Kidney (tissue), 14 donors: ENCODE results near the gene GIPC3. TPM values are rescaled to one million over a fixed set of nuclear protein-coding genes. Genes with fewer than 3 reads are reported as not detected.

ENCODE experiments used
- DNase-seq, 5 donors: peaks; one replicate each; pipeline ENCODE4 v3.0.0-alpha.2; 2013 to 2020
- FAIRE-seq: peaks from 2 replicates; lab custom pipeline; 2012; peaks lifted over from hg19 to GRCh38; lab: Jason Lieb, UNC
- H3K27ac ChIP-seq, 2 donors: one replicate each; pipeline ENCODE4 v1.7.0; 2013; ENCODE audit warnings: low read depth in 2 of 2, low read length in 2 of 2, inconsistent platforms in 1 of 2
- H3K27me3 ChIP-seq: one replicate; pipeline ENCODE4 v1.7.1; 2013; ENCODE audit warnings: low read length, inconsistent platforms; ENCODE audit not compliant: control insufficient read depth, insufficient read depth
- H3K36me3 ChIP-seq, 3 donors: one replicate each; pipeline versions ENCODE4 v1.7.0 to v1.7.1; 2013; ENCODE audit warnings: low read length in 3 of 3, control low read depth in 1 of 3, inconsistent platforms in 1 of 3; ENCODE audit not compliant: insufficient read depth in 3 of 3, control insufficient read depth in 2 of 3
- H3K4me1 ChIP-seq, 3 donors: one replicate each; pipeline versions ENCODE4 v1.7.0 to v1.7.1; 2013; ENCODE audit warnings: low read length in 3 of 3, inconsistent platforms in 1 of 3, low read depth in 1 of 3; ENCODE audit not compliant: control insufficient read depth in 2 of 3, insufficient read depth in 2 of 3
- H3K4me3 ChIP-seq, 3 donors: one replicate each; pipeline versions ENCODE4 v1.7.0 to v1.8.1; 2013; ENCODE audit warnings: low read length in 3 of 3, control low read depth in 1 of 3, inconsistent platforms in 1 of 3
- H3K9ac ChIP-seq, 3 donors: one replicate each; pipeline versions ENCODE4 v1.7.0 to v1.7.1; 2013; ENCODE audit warnings: low read length in 3 of 3, control low read depth in 1 of 3, inconsistent platforms in 1 of 3
- H3K9me3 ChIP-seq, 3 donors: one replicate each; pipeline versions ENCODE4 v1.7.0 to v1.7.1; 2013; ENCODE audit warnings: low read length in 3 of 3, control low read depth in 1 of 3, inconsistent platforms in 1 of 3; ENCODE audit not compliant: control insufficient read depth in 2 of 3, insufficient read depth in 1 of 3
- intact Hi-C: fragments of 100-400 bp; cut with DNase I; formaldehyde crosslinking; loops from one replicate; pipeline ENCODE4 v1.11.1; 2022
- polyA plus RNA-seq: library from polyadenylated mRNA; stranded (reverse); fragments of 350-450 nt; fragmentation: Illumina TruSeq; extraction: RNeasy Lipid Tissue Mini Kit (QIAGEN cat#74804); gene quantifications from one replicate; pipeline ENCODE4 v1.2.3, GENCODE V29; 2014; ENCODE audit warnings: low read depth, low replicate concordance; ENCODE audit not compliant: insufficient read depth
- total RNA-seq: library from RNA; stranded (reverse); fragmentation: NEBNext Ultra II Directional; extraction: Animal tissue kit (Norgen Biotek cat#: 25700); gene quantifications from one replicate; pipeline ENCODE4 v1.2.1, GENCODE V29; 2021
- TF ChIP-seq, protein P1 (sequence below): IDR thresholded peaks from 3 replicates; pipeline ENCODE4 v1.5.1; 2012; ENCODE audit warnings: mild to moderate bottlenecking, moderate library complexity, borderline replicate concordance; ENCODE audit not compliant: insufficient read depth; ENCODE audit errors: extremely low read depth
- donor health status: control.
- donor health status: control.
- donor health status: control.
- donor health status: control.
- donor health status: control.
- donor health status: DM: yes; HTN: yes; CAD: no.
- donor health status: Normal renal cell carcinoma (clear cell type).

The GIPC3 gene
- total and polyA plus RNA-seq, 2 donors from 2014 or later: 2.1 TPM

DNA sequence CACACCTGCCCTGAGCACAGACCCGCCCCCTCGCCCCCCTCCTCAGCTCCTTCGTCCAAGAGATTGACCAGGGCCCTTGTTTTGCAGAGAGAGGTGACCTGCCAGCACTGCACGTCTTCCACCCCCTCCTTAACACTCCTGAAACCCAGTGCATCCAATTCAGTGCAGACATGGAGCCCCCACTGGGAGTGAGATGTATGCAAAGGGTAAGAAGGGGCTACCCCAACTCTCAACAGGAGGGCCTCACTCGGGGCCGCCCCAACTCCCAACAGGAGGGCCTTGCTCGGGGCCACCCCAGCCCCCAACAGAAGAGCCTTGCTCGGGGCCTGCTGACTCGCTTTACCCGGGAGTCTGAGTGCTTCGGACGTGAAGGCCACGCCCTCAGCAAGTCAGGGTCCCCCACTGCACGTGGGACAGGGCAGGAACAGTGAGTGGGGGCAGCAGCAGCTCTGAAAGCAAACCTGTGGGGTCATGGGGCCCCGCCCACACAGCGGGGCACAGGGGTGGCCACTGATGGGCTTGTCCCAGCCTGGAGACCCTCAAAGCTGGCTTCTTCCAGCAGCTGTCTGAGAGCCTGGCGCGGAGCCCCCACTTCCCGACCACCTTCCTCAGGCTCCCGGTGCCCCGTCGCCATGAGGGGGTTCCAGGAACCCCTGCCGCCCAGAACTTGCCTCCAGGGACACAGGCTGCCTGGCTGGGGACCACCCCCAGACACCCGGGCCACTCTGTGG lies 35.7 kb downstream of the GIPC3 start:
- FAIRE-seq: no peak
- TF ChIP-seq, protein P1, sequence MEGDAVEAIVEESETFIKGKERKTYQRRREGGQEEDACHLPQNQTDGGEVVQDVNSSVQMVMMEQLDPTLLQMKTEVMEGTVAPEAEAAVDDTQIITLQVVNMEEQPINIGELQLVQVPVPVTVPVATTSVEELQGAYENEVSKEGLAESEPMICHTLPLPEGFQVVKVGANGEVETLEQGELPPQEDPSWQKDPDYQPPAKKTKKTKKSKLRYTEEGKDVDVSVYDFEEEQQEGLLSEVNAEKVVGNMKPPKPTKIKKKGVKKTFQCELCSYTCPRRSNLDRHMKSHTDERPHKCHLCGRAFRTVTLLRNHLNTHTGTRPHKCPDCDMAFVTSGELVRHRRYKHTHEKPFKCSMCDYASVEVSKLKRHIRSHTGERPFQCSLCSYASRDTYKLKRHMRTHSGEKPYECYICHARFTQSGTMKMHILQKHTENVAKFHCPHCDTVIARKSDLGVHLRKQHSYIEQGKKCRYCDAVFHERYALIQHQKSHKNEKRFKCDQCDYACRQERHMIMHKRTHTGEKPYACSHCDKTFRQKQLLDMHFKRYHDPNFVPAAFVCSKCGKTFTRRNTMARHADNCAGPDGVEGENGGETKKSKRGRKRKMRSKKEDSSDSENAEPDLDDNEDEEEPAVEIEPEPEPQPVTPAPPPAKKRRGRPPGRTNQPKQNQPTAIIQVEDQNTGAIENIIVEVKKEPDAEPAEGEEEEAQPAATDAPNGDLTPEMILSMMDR: no peak
- Histone ChIP-seq H3K27me3 (no peaks in the 10 kb centered on the region), H3K27ac (no peak overlapping the region), H3K9ac (no peak overlapping the region), H3K4me3 (no peak overlapping the region), H3K9me3 (no peaks in the 10 kb centered on the region), H3K36me3 (no peaks in the 10 kb centered on the region), H3K4me1 (peaks cover 0 to 18% (median 4%) of the 10 kb centered on the region in 3 donors)
- intact Hi-C loops: no loop called here
- DNase-seq: peak in 1 of 5 donors; percentile 72

DNA sequence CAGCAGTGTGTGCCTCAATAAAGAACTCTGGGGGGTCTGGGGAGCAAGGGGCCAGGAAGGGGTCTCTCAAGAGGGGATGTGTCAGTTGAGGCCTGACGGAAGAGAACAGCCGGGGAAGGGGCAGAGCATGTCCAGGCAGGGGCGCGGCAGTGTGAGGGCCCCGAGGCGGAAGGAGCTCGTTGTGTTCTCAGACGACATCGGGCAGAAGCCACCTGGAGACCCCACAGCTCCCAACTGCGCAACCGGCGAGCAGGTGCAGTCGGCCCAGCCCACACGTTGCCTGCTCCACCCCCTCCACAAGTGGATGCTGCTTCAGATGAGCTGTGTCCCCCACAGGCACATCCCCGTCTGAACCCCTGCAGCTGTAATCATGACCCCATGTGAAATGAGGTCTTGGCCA lies 36.4 kb downstream of the GIPC3 start:
- Histone ChIP-seq H3K9ac (no peak overlapping the region), H3K27me3 (no peaks in the 10 kb centered on the region), H3K9me3 (no peaks in the 10 kb centered on the region), H3K4me1 (peaks cover 0 to 19% (median 4%) of the 10 kb centered on the region in 3 donors), H3K36me3 (no peaks in the 10 kb centered on the region), H3K27ac (no peak overlapping the region), H3K4me3 (no peak overlapping the region)
- intact Hi-C loops: no loop called here
- DNase-seq: peak in 1 of 5 donors; percentile 70
- FAIRE-seq: no peak
- TF ChIP-seq, protein P1: no peak

DNA sequence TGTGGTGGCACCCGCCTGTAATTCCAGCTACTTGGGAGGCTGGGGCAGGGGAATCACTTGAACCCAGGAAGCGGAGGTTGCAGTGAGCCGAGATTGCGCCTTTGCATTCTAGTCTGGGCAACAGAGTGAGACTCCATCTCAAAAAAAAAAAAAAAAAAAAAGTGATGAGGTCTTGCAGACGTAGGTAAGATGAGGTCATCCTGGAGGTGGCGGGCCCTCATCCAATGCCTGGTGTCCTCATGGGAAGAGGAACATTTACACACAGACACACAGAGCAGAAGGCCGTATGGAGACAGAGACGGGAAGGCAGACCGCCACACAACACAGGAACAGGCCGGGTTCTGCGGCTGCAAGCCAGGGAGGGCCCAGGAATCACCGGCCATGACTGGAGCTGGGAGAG lies 36.9 kb downstream of the GIPC3 start:
- TF ChIP-seq, protein P1: no peak
- Histone ChIP-seq H3K27ac (no peak overlapping the region), H3K4me3 (no peak overlapping the region), H3K36me3 (no peaks in the 10 kb centered on the region), H3K9ac (no peak overlapping the region), H3K27me3 (no peaks in the 10 kb centered on the region), H3K9me3 (no peaks in the 10 kb centered on the region), H3K4me1 (peaks cover 0 to 20% (median 4%) of the 10 kb centered on the region in 3 donors)
- no peak for FAIRE-seq
- intact Hi-C loops: no loop called here
- peak in 1 of 5 donors; percentile 40 for DNase-seq
